SK-N-SH (cell line): ENCODE measurements around the gene CACNA2D1.

Experiments used
- CTCF ChIP-seq: fragments of 200-600 bp; sonication (generic); IDR thresholded peaks from 2 replicates; pipeline ENCODE4 v1.6.1; 2017; ENCODE audit warnings: antibody characterized with exemption, mild to moderate bottlenecking, moderate library complexity
- EP300 ChIP-seq, 2 experiments: IDR thresholded peaks; 2 replicates each; pipeline versions ENCODE4 v1.4.0 to v1.6.1; 2012; ENCODE audit warnings: borderline replicate concordance in 1 of 2, low read depth in 1 of 2, low read length in 1 of 2
- GABPA ChIP-seq: IDR thresholded peaks from 2 replicates; pipeline ENCODE4 v1.4.0; 2012; ENCODE audit warnings: low read depth, mild to moderate bottlenecking
- POLR2AphosphoS5 ChIP-seq: IDR thresholded peaks from 2 replicates; pipeline ENCODE4 v1.6.1; 2012; ENCODE audit warnings: low read depth, low read length
- SMC3 ChIP-seq: IDR thresholded peaks from 2 replicates; pipeline ENCODE4 v1.6.1; 2012; ENCODE audit warnings: low read depth, low read length, improper control_type of control experiment
- TF ChIP-seq, protein P1 (sequence below): IDR thresholded peaks from 2 replicates; pipeline ENCODE4 v1.4.0; 2012; ENCODE audit warnings: low read depth, borderline replicate concordance
- TF ChIP-seq, protein P2 (sequence below): IDR thresholded peaks from 2 replicates; pipeline ENCODE4 v1.4.0; 2012; ENCODE audit warnings: low read depth
- TF ChIP-seq, protein P3 (sequence below): IDR thresholded peaks from 2 replicates; pipeline ENCODE4 v1.4.0; 2012; ENCODE audit warnings: low read depth, borderline replicate concordance

DNA sequence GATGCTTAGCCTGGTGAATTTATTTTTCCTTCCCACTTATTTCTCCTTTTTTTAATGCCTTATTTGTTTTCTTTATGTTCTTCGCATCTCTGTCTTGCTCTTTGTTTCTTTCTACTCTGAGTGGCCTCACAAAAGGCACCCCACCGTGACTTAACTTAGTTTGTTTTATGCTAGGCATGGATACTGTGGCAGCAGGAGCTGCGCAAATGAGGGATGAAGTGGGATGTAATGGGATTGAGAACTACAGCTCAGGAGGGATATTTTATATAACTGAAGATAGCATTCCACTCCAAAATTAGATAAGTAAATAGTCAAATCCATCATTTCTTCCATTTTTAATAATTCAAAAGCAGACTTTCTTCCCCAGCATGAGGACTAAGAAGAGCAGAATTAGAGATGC is 1.7 kb upstream of the CACNA2D1 start:
- no peak for TF ChIP-seq CTCF
- TF ChIP-seq, protein P1, sequence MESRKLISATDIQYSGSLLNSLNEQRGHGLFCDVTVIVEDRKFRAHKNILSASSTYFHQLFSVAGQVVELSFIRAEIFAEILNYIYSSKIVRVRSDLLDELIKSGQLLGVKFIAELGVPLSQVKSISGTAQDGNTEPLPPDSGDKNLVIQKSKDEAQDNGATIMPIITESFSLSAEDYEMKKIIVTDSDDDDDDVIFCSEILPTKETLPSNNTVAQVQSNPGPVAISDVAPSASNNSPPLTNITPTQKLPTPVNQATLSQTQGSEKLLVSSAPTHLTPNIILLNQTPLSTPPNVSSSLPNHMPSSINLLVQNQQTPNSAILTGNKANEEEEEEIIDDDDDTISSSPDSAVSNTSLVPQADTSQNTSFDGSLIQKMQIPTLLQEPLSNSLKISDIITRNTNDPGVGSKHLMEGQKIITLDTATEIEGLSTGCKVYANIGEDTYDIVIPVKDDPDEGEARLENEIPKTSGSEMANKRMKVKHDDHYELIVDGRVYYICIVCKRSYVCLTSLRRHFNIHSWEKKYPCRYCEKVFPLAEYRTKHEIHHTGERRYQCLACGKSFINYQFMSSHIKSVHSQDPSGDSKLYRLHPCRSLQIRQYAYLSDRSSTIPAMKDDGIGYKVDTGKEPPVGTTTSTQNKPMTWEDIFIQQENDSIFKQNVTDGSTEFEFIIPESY = no peak
- TF ChIP-seq, protein P2, sequence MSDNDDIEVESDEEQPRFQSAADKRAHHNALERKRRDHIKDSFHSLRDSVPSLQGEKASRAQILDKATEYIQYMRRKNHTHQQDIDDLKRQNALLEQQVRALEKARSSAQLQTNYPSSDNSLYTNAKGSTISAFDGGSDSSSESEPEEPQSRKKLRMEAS = no peak
- no peak for TF ChIP-seq GABPA
- no peak for TF ChIP-seq POLR2AphosphoS5
- TF ChIP-seq, protein P3, sequence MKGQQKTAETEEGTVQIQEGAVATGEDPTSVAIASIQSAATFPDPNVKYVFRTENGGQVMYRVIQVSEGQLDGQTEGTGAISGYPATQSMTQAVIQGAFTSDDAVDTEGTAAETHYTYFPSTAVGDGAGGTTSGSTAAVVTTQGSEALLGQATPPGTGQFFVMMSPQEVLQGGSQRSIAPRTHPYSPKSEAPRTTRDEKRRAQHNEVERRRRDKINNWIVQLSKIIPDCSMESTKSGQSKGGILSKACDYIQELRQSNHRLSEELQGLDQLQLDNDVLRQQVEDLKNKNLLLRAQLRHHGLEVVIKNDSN = no peak
- TF ChIP-seq SMC3 = no peak
- TF ChIP-seq EP300 (IDR thresholded peaks at IDR 0.05; ENCODE audit: borderline replicate concordance in 1 of 2, low read depth in 1 of 2, low read length in 1 of 2) = no peak
